ENCODE data around the gene CREBRF. TPM values are rescaled to one million over a fixed set of nuclear protein-coding genes. Genes with fewer than 3 reads are reported as not detected.

Gene CREBRF
- total and polyA plus RNA-seq, 2 of the 4 experiments (the other 2 are of a cell fraction): 3.2 to 16.1 TPM

- Histone ChIP-seq H2BK120ac (ENCODE audit: low read depth, low read length) (no peak overlapping the region), H3K4me1 (ENCODE audit: control insufficient read depth, insufficient read depth, low read length) (peaks cover 21% of the 10 kb centered on the region), H3K9me3 (ENCODE audit: control insufficient read depth, insufficient read depth, low read length) (no peaks in the 10 kb centered on the region), H2BK5ac (ENCODE audit: low read depth, low read length, poor library complexity, severe bottlenecking) (no peak overlapping the region), H3K79me1 (ENCODE audit: low read depth in 1 of 2, low read length in 2 of 2) (peaks cover 39 to 58% of the 10 kb centered on the region in 2 experiments), H3K4me2 (ENCODE audit: low read depth, low read length) (no peak overlapping the region), H2AK5ac (ENCODE audit: low read depth, low read length) (no peak overlapping the region), H4K5ac (ENCODE audit: low read depth, low read length) (no peak overlapping the region), H3K36me3 (ENCODE audit: control insufficient read depth, insufficient read depth, low read length) (peaks cover 17% of the 10 kb centered on the region), H3K4me3 (ENCODE audit: insufficient read depth, low read depth, low read length) (no peak overlapping the region), H2AFZ (replicated peaks; ENCODE audit: low read length, poor library complexity) (no peak overlapping the region), H3K27ac (ENCODE audit: insufficient read depth, low read length) (no peak overlapping the region), H3K9ac (ENCODE audit: low read depth, low read length) (no peak overlapping the region), H3K18ac (ENCODE audit: low read depth, low read length) (no peak overlapping the region), H2BK15ac (ENCODE audit: low read depth, low read length) (no peak overlapping the region), H3K4ac (ENCODE audit: low read depth, low read length) (no peak overlapping the region), H3K14ac (replicated peaks; ENCODE audit: low read depth, low read length) (no peak overlapping the region), H3K9me1 (ENCODE audit: insufficient read depth, low read length) (peaks cover 26% of the 10 kb centered on the region), H3K23ac (ENCODE audit: low read depth, low read length) (no peak overlapping the region), H4K20me1 (ENCODE audit: insufficient read depth, low read length) (peaks cover 21% of the 10 kb centered on the region; the same call in 1 of the 2 replicates), H3K56ac (ENCODE audit: extremely low read depth, insufficient read depth, low read length) (no peak overlapping the region), H4K91ac (ENCODE audit: insufficient read depth, low read depth, low read length) (no peak overlapping the region), H3K27me3 (ENCODE audit: control insufficient read depth, insufficient read depth, low read length) (no peaks in the 10 kb centered on the region), H2BK20ac (ENCODE audit: low read depth, low read length) (no peak overlapping the region), H2AK9ac (replicated peaks; ENCODE audit: low read depth, low read length, poor library complexity) (no peak overlapping the region), H4K8ac (ENCODE audit: low read depth in 2 of 2, low read length in 2 of 2) (no peak overlapping the region)
- no TSS peak for BruUV-seq (replicated peaks)
- 100% methylated on average over 1 of the region's 3 CpGs; no CpG with 5 or more reads in 1 of the 2 experiments for WGBS, 2 experiments (ENCODE audit: extremely low coverage in 2 of 2, insufficient read length in 1 of 2)
- CTCF ChIA-PET: no interaction called here
- no peak for ATAC-seq (ENCODE audit: low read depth)
- no peak for TF ChIP-seq NFE2L2 (IDR thresholded peaks at IDR 0.05; ENCODE audit: low read depth, low read length)
- TF ChIP-seq MAFK (IDR thresholded peaks at IDR 0.05; ENCODE audit: low read depth, low read length): no peak
- TF ChIP-seq RFX5 (IDR thresholded peaks at IDR 0.05; ENCODE audit: low read depth, low read length): no peak
- no peak for DNase-seq
- POLR2A ChIA-PET (ENCODE audit: unreplicated experiment): no interaction called here
- intact Hi-C loops (cut with micrococcal nuclease): no loop called here
- dilution Hi-C loops (cut with HindIII; ENCODE audit: low sequenced_read_pairs, unreplicated experiment): no loop called here
- in situ Hi-C loops (cut with MboI; ENCODE audit: low sequenced_read_pairs): no loop called here
These were observed 23.4 kb upstream of the CREBRF start for GRCh38 chr5:173032730-173033129.

All from IMR-90 (cell line).